Gastroesophageal sphincter (tissue), 3 donors: ENCODE results near the gene CPED1.

Experiments used
- CTCF ChIP-seq, 4 experiments: fragments of 200-600 bp in 2 of 4; fragments of 450-650 bp in 2 of 4; sonication (generic) in 1 of 4; IDR thresholded peaks; one replicate each; pipeline ENCODE4 v1.5.1; 2017 to 2019; ENCODE audit warnings: antibody characterized with exemption in 4 of 4, mild to moderate bottlenecking in 2 of 4, moderate library complexity in 2 of 4
- POLR2A ChIP-seq, 2 donors: fragments of 450-650 bp; IDR thresholded peaks; one replicate each; pipeline ENCODE4 v1.6.1; 2017; ENCODE audit warnings: antibody characterized with exemption in 2 of 2, mild to moderate bottlenecking in 2 of 2, moderate library complexity in 1 of 2

- TF ChIP-seq POLR2A (IDR thresholded peaks at IDR 0.05) (no peak), CTCF (IDR thresholded peaks at IDR 0.05) (no peak)
These were observed 111.1 kb downstream of the CPED1 start for GRCh38 chr7:121099572-121099971.
